Endothelial cell of umbilical vein (primary cell): Measurements from ENCODE around the gene ZBTB25. TPM values are rescaled to one million over a fixed set of nuclear protein-coding genes. Genes with fewer than 3 reads are reported as not detected.
A peak's percentile ranks its signal among the peaks of the same experiment; 100 is the strongest.

Experiments
- BruUV-seq: library from RNA; stranded (reverse); fragments of 400-500 nt; replicated peaks from 2 replicates; lab custom pipeline; 2021; lab: Mats Ljungman, UMichigan
- CTCF ChIA-PET: fragments of 300-600, 350-600 bp; sonication (Branson Sonifier 250); formaldehyde crosslinking; loops from one replicate; lab custom pipeline; 2021; ENCODE audit warnings: antibody characterized with exemption, inconsistent platforms; lab: Charles Lee
- POLR2A ChIA-PET: fragments of 300-600, 350-600 bp; sonication (Branson Sonifier 250); formaldehyde crosslinking; loops from one replicate; lab custom pipeline; 2021; ENCODE audit warnings: antibody characterized with exemption, inconsistent platforms; lab: Charles Lee
- DNase-seq: peaks from one replicate; pipeline ENCODE4 v3.0.0-alpha.2; 2011; ENCODE audit warnings: low read depth, low spot score
- FAIRE-seq: peaks from 2 replicates; lab custom pipeline; 2011; peaks lifted over from hg19 to GRCh38; lab: Jason Lieb, UNC
- H2AFZ ChIP-seq: 2 replicates; pipeline ENCODE4 v1.6.0; 2012; ENCODE audit warnings: low read depth, low read length, control low read depth, inconsistent platforms
- H3K27ac ChIP-seq: 2 replicates; pipeline ENCODE4 v1.5.1; 2011; ENCODE audit warnings: low read depth, mild to moderate bottlenecking, control low read depth, low read length, moderate library complexity; ENCODE audit not compliant: insufficient read depth
- H3K27me3 ChIP-seq, 2 experiments: 2 replicates each; pipeline versions ENCODE4 v1.6.0 to v1.6.1; 2011; ENCODE audit warnings: low read length in 2 of 2, mixed read lengths in 1 of 2; ENCODE audit not compliant: control insufficient read depth in 2 of 2, insufficient read depth in 2 of 2
- H3K36me3 ChIP-seq, 2 experiments: 2 replicates in 1 of 2; 3 replicates in 1 of 2; pipeline ENCODE4 v1.5.1; 2011; ENCODE audit warnings: low read length in 2 of 2, mild to moderate bottlenecking in 1 of 2, moderate library complexity in 1 of 2; ENCODE audit not compliant: control insufficient read depth in 2 of 2, insufficient read depth in 2 of 2; ENCODE audit errors: extremely low read depth in 1 of 2
- H3K4me1 ChIP-seq: 3 replicates; pipeline ENCODE4 v1.5.1; 2011; ENCODE audit warnings: mild to moderate bottlenecking, low read length; ENCODE audit not compliant: control insufficient read depth, insufficient read depth; ENCODE audit errors: extremely low read depth
- H3K4me2 ChIP-seq: 2 replicates; pipeline ENCODE4 v1.6.1; 2011; ENCODE audit warnings: low read length, control low read depth, mixed read lengths; ENCODE audit not compliant: insufficient read depth
- H3K4me3 ChIP-seq, 3 experiments: fragments of 200-600 bp in 1 of 3; sonication (generic), shearing (Covaris generic) in 1 of 3; replicated peaks in 1 of 3; 2 replicates each; pipeline ENCODE4 v1.5.1; 2011 to 2016; ENCODE audit warnings: control low read depth in 3 of 3, low read length in 3 of 3, mild to moderate bottlenecking in 2 of 3, inconsistent platforms in 1 of 3, low read depth in 1 of 3, moderate library complexity in 1 of 3; ENCODE audit not compliant: insufficient read depth in 1 of 3
- H3K79me2 ChIP-seq: 2 replicates; pipeline ENCODE4 v1.6.0; 2012; ENCODE audit warnings: low read length, inconsistent platforms; ENCODE audit not compliant: control insufficient read depth, insufficient read depth
- H3K9ac ChIP-seq: replicated peaks from 2 replicates; pipeline ENCODE3; 2011; ENCODE audit warnings: low read length, control low read depth; ENCODE audit not compliant: insufficient read depth; ENCODE audit errors: extremely low read depth
- H3K9me1 ChIP-seq: replicated peaks from 3 replicates; pipeline ENCODE4 v1.6.0; 2011; ENCODE audit warnings: mild to moderate bottlenecking, low read length; ENCODE audit not compliant: control insufficient read depth, insufficient read depth; ENCODE audit errors: extremely low read depth
- H3K9me3 ChIP-seq: replicated peaks from 2 replicates; pipeline ENCODE4 v1.5.1; 2012; ENCODE audit warnings: low read length, inconsistent platforms; ENCODE audit not compliant: control insufficient read depth, insufficient read depth
- H4K20me1 ChIP-seq: replicated peaks from 2 replicates; pipeline ENCODE3; 2011; ENCODE audit warnings: mild to moderate bottlenecking, low read length; ENCODE audit not compliant: control insufficient read depth, insufficient read depth; ENCODE audit errors: extremely low read depth
- EZH2 ChIP-seq: IDR thresholded peaks from 2 replicates; pipeline ENCODE4 v1.6.1; 2012; ENCODE audit warnings: borderline replicate concordance, low read depth, mild to moderate bottlenecking, moderate library complexity, low read length, inconsistent platforms; ENCODE audit not compliant: severe bottlenecking
- GATA2 ChIP-seq: IDR thresholded peaks from 2 replicates; pipeline ENCODE4 v1.7.0; 2011; ENCODE audit warnings: low read depth, mild to moderate bottlenecking, moderate library complexity, mixed read lengths, low read length; ENCODE audit not compliant: insufficient read length, insufficient read depth
- JUN ChIP-seq: IDR thresholded peaks from 2 replicates; pipeline ENCODE4 v1.6.1; 2011; ENCODE audit warnings: borderline replicate concordance, low read depth; ENCODE audit not compliant: insufficient read length, insufficient read depth
- MAX ChIP-seq: IDR thresholded peaks from 2 replicates; pipeline ENCODE4 v1.6.1; 2011; ENCODE audit not compliant: insufficient read depth, insufficient read length
- MYC ChIP-seq: IDR thresholded peaks from one replicate; pipeline ENCODE4 v1.6.1; 2011; ENCODE audit warnings: mild to moderate bottlenecking, low read depth, low read length
- POLR2A ChIP-seq: IDR thresholded peaks from 2 replicates; pipeline ENCODE4 v1.6.1; 2012; ENCODE audit warnings: low read depth, mild to moderate bottlenecking, control low read depth, low read length
- POLR2AphosphoS5 ChIP-seq: IDR thresholded peaks from 2 replicates; pipeline ENCODE4 v1.6.1; 2012; ENCODE audit warnings: low read depth, mild to moderate bottlenecking, control low read depth, low read length, moderate library complexity; ENCODE audit not compliant: insufficient read depth
- dilution Hi-C: fragments of 300-500 bp; cut with MboI; formaldehyde crosslinking; loops from one replicate; pipeline ENCODE4 v1.15.0; 2019; ENCODE audit warnings: low sequenced_read_pairs; ENCODE audit not compliant: extremely low pct_ligation_motif_present
- intact Hi-C: fragments of 100-400 bp; cut with micrococcal nuclease; formaldehyde crosslinking; loops from one replicate; pipeline ENCODE4 v1.10.0; 2022
- polyA plus RNA-seq, 4 experiments: library from polyadenylated mRNA; depleted of rRNA in 3 of 4; stranded (reverse) in 3 of 4; unstranded in 1 of 4; fragments of >200 nt; gene quantifications; 2 replicates each; pipeline versions ENCODE4 v1.2.1 to v1.2.3, GENCODE V29; 2011 to 2012; ENCODE audit warnings: missing spikeins in 1 of 4
- total RNA-seq: library from RNA; stranded (reverse); gene quantifications from 2 replicates; pipeline ENCODE4 v1.2.3, GENCODE V29; 2021

The ZBTB25 gene
- total and polyA plus RNA-seq, 2 donors (not counting 3 experiments of a cell fraction or from before 2014, with no cell fraction given): 3.2 to 7.7 TPM

DNA sequence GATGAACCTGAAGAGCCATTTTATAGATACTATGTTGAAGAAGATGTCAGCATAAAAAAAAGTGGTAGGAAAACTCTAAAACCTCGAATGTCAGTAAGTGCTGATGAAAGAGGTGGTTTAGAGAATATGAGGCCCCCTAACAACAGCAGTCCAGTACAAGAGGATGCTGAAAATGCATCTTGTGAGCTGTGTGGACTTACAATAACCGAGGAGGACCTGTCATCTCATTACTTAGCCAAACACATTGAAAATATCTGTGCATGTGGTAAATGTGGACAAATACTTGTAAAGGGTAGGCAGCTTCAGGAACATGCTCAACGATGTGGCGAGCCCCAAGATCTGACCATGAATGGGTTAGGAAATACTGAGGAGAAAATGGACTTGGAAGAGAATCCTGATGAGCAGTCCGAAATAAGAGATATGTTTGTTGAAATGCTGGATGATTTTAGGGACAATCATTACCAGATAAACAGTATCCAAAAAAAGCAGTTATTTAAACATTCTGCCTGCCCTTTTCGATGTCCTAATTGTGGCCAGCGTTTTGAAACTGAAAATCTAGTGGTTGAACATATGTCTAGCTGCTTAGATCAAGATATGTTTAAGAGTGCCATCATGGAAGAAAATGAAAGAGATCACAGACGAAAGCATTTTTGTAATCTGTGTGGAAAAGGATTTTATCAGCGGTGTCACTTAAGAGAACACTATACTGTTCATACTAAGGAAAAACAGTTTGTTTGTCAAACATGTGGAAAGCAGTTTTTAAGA is 19.1 kb upstream of the ZBTB25 start:
- no peak overlapping the region for H3K27ac ChIP-seq
- no peak overlapping the region for H3K4me2 ChIP-seq
- FAIRE-seq: no peak
- POLR2A ChIA-PET: no interaction called here
- H4K20me1 ChIP-seq: peaks cover 13% of the 10 kb centered on the region
- no peak overlapping the region for H3K9ac ChIP-seq
- no peak for DNase-seq
- dilution Hi-C loops (no loop called here), intact Hi-C loops (no loop called here)
- no peak overlapping the region for H2AFZ ChIP-seq
- H3K4me1 ChIP-seq: peaks cover 15% of the 10 kb centered on the region
- CTCF ChIA-PET: interaction anchor here (2.3 to 4.2 kb wide), 3 partner anchors 12 to 114 kb away, joined by 8 to 25 read pairs (median 21); no protein-coding TSS in a partner anchor
- peaks cover 40% of the 10 kb centered on the region for H3K79me2 ChIP-seq
- H3K4me3 ChIP-seq: no peak overlapping the region
- no peak for TF ChIP-seq JUN
- TF ChIP-seq POLR2A: no peak
- no peak for TF ChIP-seq MAX
- TF ChIP-seq EZH2: no peak
- no peak for TF ChIP-seq GATA2
- TF ChIP-seq POLR2AphosphoS5: no peak
- TF ChIP-seq MYC: no peak
- TSS peak; percentile 16 for BruUV-seq
- no peaks in the 10 kb centered on the region for H3K9me1 ChIP-seq
- H3K9me3 ChIP-seq: no peaks in the 10 kb centered on the region
- H3K27me3 ChIP-seq: no peaks in the 10 kb centered on the region
- peaks cover 2 to 12% of the 10 kb centered on the region in 2 experiments for H3K36me3 ChIP-seq
